Endodermal cell (in vitro differentiated cells): ENCODE measurements around the gene NXPH4. TPM values are rescaled to one million over a fixed set of nuclear protein-coding genes. Genes with fewer than 3 reads are reported as not detected.

Source experiments
- DNase-seq: peaks from one replicate; pipeline ENCODE4 v3.0.0-alpha.2; 2017
- H3K27ac ChIP-seq: 2 replicates; pipeline ENCODE4 v1.5.1; 2013; ENCODE audit warnings: mild to moderate bottlenecking, low read depth, low read length, moderate library complexity
- H3K27me3 ChIP-seq: 2 replicates; pipeline ENCODE4 v1.6.1; 2013; ENCODE audit warnings: mild to moderate bottlenecking, low read length, moderate library complexity; ENCODE audit not compliant: insufficient read depth, control insufficient read depth, poor library complexity, severe bottlenecking
- H3K36me3 ChIP-seq: 2 replicates; pipeline ENCODE4 v1.7.0; 2013; ENCODE audit warnings: mild to moderate bottlenecking, low read length, moderate library complexity; ENCODE audit not compliant: control insufficient read depth, insufficient read depth
- H3K4me1 ChIP-seq: one replicate; pipeline ENCODE4 v1.7.0; 2013; ENCODE audit warnings: low read length; ENCODE audit not compliant: control insufficient read depth, insufficient read depth
- H3K4me3 ChIP-seq: 2 replicates; pipeline ENCODE4 v1.5.1; 2013; ENCODE audit warnings: mild to moderate bottlenecking, low read length, moderate library complexity
- H3K9ac ChIP-seq: 2 replicates; pipeline ENCODE4 v1.6.1; 2013; ENCODE audit warnings: mild to moderate bottlenecking, low read length, moderate library complexity; ENCODE audit not compliant: poor library complexity, severe bottlenecking; ENCODE audit errors: extremely low read depth
- H3K9me3 ChIP-seq: 2 replicates; pipeline ENCODE4 v1.6.1; 2013; ENCODE audit warnings: mild to moderate bottlenecking, low read length, moderate library complexity; ENCODE audit not compliant: control insufficient read depth
- H3K27ac Mint-ChIP-seq: 2 replicates; pipeline ENCODE4 v1.8.0; 2020; ENCODE audit warnings: mixed read lengths
- H3K27me3 Mint-ChIP-seq: 2 replicates; pipeline ENCODE4 v1.8.0; 2021; ENCODE audit warnings: mild to moderate bottlenecking, mixed read lengths; ENCODE audit not compliant: insufficient read depth
- H3K36me3 Mint-ChIP-seq: 2 replicates; pipeline ENCODE4 v1.8.0; 2020; ENCODE audit warnings: low read depth, mixed read lengths
- H3K4me1 Mint-ChIP-seq: 2 replicates; pipeline ENCODE4 v1.8.0; 2020; ENCODE audit warnings: mixed read lengths
- H3K4me3 Mint-ChIP-seq: 2 replicates; pipeline ENCODE4 v1.8.0; 2020; ENCODE audit warnings: mild to moderate bottlenecking, moderate library complexity, mixed read lengths
- H3K9me3 Mint-ChIP-seq: 2 replicates; pipeline ENCODE4 v1.8.0; 2020; ENCODE audit warnings: mild to moderate bottlenecking, mixed read lengths
- CTCF ChIP-seq: fragments of 200-600 bp; sonication (generic); conservative IDR thresholded peaks from 2 replicates; pipeline ENCODE4 v1.5.0; 2021; ENCODE audit warnings: antibody characterized with exemption, mild to moderate bottlenecking
- WGBS, 2 experiments: methylation state at CpG; one replicate each; pipeline versions ENCODE4 v1.1.5 to v1.1.7; 2013; ENCODE audit warnings: missing lambda C conversion rate in 2 of 2, mixed read lengths in 1 of 2; ENCODE audit not compliant: insufficient coverage in 1 of 2, insufficient read length in 1 of 2; 5-methylcytosine and 5-hydroxymethylcytosine counted together
- total RNA-seq, 2 donors: library from RNA; stranded (reverse); fragmentation: NEBNext Ultra II Directional in 1 of 2; extraction: Animal tissue kit (Norgen Biotek cat#: 25700) in 1 of 2; gene quantifications; 2 replicates in 1 of 2; 3 replicates in 1 of 2; pipeline ENCODE4 v1.2.1, GENCODE V29; 2021

NXPH4 gene
- total RNA-seq, 2 donors from 2014 or later: 0.31 to 1.1 TPM

- 95 to 100% methylated on average over 24 to 28 of the region's 28 CpGs for WGBS, 2 experiments
- Mint-ChIP-seq H3K4me3 (no peak overlapping the region), H3K27ac (no peak overlapping the region), H3K9me3 (no peaks in the 10 kb centered on the region), H3K4me1 (no peaks in the 10 kb centered on the region), H3K36me3 (peaks cover 62% of the 10 kb centered on the region), H3K27me3 (no peaks in the 10 kb centered on the region)
- Histone ChIP-seq H3K36me3 (peaks cover 32% of the 10 kb centered on the region), H3K27ac (no peak overlapping the region), H3K4me1 (no peaks in the 10 kb centered on the region), H3K9ac (no peak overlapping the region), H3K27me3 (no peaks in the 10 kb centered on the region), H3K4me3 (no peak overlapping the region), H3K9me3 (no peaks in the 10 kb centered on the region)
- DNase-seq: no peak
- TF ChIP-seq CTCF: no peak
These were observed 13.4 kb upstream of the NXPH4 start for GRCh38 chr12:57203201-57203600.

GRCh38 chr12:57203791-57204190, 12.8 kb upstream of the NXPH4 start:
- H3K36me3 Mint-ChIP-seq: peaks cover 57% of the 10 kb centered on the region
- TF ChIP-seq CTCF: no peak
- no peak overlapping the region for H3K27ac Mint-ChIP-seq
- Histone ChIP-seq H3K4me1 (no peaks in the 10 kb centered on the region), H3K27me3 (no peaks in the 10 kb centered on the region), H3K9me3 (no peaks in the 10 kb centered on the region), H3K4me3 (no peak overlapping the region), H3K9ac (no peak overlapping the region), H3K27ac (no peak overlapping the region), H3K36me3 (peaks cover 26% of the 10 kb centered on the region)
- 86 to 100% methylated on average over 2 to 11 of the region's 11 CpGs for WGBS, 2 experiments
- no peaks in the 10 kb centered on the region for H3K27me3 Mint-ChIP-seq
- no peak for DNase-seq
- no peaks in the 10 kb centered on the region for H3K4me1 Mint-ChIP-seq
- H3K9me3 Mint-ChIP-seq: no peaks in the 10 kb centered on the region
- no peak overlapping the region for H3K4me3 Mint-ChIP-seq

GRCh38 chr12:57204454-57204853, 12.1 kb upstream of the NXPH4 start:
- Histone ChIP-seq H3K27ac (no peak overlapping the region), H3K36me3 (peaks cover 21% of the 10 kb centered on the region), H3K9ac (no peak overlapping the region), H3K9me3 (no peaks in the 10 kb centered on the region), H3K4me1 (no peaks in the 10 kb centered on the region), H3K4me3 (no peak overlapping the region), H3K27me3 (no peaks in the 10 kb centered on the region)
- 94 to 95% methylated on average over 7 to 19 of the region's 19 CpGs for WGBS, 2 experiments
- Mint-ChIP-seq H3K4me1 (no peaks in the 10 kb centered on the region), H3K27ac (no peak overlapping the region), H3K27me3 (no peaks in the 10 kb centered on the region), H3K9me3 (no peaks in the 10 kb centered on the region), H3K4me3 (no peak overlapping the region), H3K36me3 (peaks cover 52% of the 10 kb centered on the region)
- TF ChIP-seq CTCF: no peak
- no peak for DNase-seq
